SHP77 (cell line): ENCODE data around the gene PIGW.
A peak's percentile ranks its signal among the peaks of the same experiment; 100 is the strongest.

Source experiments
- DNase-seq, 2 experiments: peaks; one replicate each; lab custom pipeline; 2025; lab: John Stamatoyannopoulos, UW

The PIGW gene

DNA sequence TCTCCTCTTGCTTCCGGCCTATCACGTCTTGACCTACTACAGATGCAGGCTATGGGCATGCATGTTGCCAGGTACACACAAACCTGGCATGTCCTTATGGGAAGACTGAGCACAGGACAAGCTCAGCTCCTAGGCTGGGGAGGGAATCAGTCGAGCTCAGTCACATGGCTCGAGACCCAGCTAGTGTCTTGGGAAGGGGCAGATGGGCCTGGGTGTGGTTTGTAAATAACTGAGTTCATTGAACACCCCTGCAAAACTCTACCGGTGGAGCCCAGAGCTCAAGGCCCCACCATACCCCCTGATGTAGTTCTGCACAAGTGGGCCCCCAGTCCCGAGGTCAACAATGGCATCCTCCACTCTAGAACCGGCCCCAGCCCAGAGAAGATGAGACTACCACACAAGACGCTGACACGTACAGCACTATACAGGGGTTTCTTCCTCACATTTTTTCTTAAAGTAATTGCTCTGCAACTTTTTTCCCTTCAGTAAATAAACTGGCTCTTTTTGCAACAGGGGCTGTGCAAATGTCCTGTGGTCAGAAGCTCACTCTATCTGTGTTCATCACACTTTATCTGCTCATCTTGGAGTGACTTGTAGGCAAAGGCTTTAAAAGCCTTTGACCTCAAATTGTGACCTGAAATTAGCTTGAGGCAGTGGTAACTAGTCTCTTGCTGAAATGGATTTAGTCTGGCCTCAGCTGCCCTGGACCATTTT, 25.4 kb upstream of the PIGW start:
- no peak for DNase-seq

DNA sequence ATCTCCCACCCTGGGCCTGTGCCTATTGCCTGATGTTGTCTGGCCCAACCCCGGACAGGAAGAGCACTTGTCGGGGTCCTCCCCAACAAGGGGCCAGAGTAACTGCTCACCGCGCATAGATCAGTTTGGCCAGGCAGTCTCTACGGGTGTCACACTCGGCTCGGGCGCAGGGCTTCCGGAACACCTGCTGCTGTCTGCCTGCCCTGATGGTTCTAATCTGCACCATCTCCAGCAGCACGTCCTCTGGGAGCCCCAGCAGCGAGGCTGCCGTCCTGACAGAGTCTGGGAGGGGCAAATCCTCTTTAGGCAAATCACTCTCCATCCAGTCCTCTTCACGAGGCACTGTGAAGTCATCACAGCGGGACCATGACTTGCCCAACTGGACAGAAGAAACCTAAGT, 24.2 kb upstream of the PIGW start:
- DNase-seq: no peak

DNA sequence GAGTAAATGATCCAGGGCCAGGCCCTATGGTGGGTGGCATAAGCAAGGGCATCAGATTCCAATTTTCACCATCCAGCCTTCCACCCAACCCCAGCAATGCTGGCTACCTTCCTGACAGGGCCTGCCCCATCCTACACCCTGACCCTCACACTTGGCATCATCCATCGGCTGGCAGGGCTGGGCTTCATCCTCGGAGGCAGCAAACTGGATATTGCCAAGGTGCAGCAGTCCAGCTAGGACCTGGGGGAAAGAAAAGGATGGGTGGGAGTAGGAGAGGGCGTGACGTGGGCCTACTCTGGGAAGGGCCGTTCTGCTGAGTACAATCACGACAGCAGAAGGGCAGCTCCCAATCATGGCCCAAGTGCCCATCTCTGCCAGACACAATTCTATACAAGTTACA, 23.6 kb upstream of the PIGW start:
- no peak for DNase-seq

DNA sequence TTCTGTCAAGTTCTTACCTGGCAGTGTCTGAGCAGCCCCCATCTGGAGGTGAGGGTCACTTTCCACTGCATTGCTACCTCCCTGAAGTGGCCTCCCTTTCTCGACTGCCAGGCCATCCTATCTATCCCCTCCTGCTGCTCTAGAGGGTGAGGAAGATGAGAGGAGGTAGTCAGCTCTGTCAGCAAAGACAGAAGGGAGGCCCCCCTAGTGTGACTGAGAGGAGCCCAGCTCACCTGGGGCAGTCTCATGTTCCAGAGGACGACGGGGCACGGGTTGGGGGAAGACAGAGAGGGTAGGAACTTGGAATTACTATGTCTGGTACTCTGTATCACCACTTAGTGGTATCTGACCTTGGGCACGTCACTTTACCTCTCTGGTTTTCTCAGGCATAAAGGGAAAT, 22.1 kb upstream of the PIGW start:
- DNase-seq: no peak

- DNase-seq: no peak
Observed at GRCh38 chr17:36514856-36515255, 19.9 kb upstream of the PIGW start.

GRCh38 chr17:36515837-36516236, 18.9 kb upstream of the PIGW start:
- DNase-seq: no peak

DNA sequence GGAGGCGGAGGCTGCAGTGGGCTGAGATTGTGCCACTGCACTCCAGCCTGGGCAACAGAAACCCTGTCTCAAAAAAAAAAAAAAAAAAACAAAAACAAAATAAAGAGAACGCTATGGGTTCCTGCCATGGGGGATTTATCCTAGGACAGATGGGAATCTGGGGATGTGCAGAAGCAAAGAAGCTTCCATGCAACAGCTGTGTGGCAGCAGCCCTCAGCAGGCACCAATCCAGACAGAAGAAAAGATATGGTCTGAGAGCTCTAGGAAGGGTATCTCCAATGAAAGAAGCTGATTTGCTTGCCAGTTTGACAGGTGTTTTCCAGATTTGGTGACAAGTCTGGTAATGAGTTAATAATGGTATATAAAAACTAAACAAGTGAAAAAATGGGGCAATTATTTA, 11.7 kb upstream of the PIGW start:
- DNase-seq: no peak

- DNase-seq: no peak
Observed at GRCh38 chr17:36524428-36524876, 10.3 kb upstream of the PIGW start.

DNA sequence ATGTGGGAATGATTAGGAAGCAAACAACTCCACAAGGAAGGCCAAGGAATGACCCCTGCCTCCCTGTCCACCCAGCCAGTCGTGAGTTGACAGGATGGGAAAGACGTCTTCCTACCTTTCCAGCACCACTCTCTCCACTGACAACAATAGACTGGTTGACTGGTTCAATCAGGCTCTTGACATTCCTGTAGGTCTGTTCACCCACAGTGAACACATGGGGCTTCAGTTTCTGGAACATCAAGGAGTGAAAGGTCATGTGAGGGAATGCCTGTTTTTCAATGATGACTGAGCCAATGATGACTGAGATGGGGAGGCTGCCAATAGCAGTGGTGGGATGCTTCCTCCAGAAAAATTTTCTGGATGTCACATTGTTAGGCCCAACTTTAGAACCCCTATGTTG, 9.7 kb upstream of the PIGW start:
- DNase-seq: no peak

- DNase-seq: no peak
Observed at GRCh38 chr17:36525888-36526287, 8.9 kb upstream of the PIGW start.

- DNase-seq: no peak
Observed at GRCh38 chr17:36527621-36528250, 7.1 kb upstream of the PIGW start.

DNA sequence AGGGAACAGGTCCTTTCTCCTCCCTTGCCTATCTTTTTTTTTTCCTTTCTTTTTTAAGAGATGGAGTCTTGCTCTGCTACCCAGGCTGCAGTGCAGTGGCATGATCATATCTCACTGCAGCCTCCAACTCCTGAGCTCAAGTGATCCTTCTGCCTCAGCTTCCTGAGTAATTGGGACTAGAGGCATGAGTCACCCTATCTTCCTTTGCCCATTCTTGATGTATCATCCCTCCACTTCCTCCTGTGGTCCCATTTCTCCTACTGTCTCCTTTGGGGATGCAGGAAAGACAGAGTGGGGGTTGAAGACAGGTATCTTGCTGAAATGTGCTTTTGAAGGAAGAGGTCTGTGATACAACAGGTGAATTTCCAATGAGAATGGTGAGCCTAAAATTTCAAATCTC, 5.7 kb upstream of the PIGW start:
- no peak for DNase-seq

DNA sequence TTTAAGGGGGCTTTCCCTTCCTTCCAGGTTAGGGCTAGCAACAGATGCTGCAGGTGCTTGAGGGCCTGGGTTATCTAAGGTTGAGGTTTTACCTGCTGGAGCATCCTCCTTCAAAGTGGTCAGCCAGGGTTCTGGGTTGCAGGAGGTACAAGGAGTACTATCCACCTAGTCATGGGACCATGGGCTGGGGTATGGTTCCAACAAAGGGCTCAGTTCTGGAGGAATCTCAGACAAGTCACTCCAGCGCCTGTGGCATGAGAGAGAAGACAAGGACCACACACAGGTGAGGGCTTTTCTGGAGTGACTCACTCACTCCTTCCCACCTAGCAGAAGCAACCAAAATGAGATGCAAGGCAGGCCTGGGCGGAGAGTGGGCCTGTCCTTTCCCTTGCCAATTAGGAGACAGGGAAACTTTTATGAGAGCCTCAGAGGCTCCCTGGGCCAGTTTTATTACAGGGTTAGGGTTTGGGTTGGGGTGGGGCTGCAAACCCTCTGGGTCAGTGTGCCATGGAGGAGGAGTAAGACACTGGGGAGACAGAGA, 2.3 kb upstream of the PIGW start:
- DNase-seq: no peak

- DNase-seq: peak; percentile 73 to 90
Observed at GRCh38 chr17:36533935-36534839, 600 bp upstream of the PIGW start.

DNA sequence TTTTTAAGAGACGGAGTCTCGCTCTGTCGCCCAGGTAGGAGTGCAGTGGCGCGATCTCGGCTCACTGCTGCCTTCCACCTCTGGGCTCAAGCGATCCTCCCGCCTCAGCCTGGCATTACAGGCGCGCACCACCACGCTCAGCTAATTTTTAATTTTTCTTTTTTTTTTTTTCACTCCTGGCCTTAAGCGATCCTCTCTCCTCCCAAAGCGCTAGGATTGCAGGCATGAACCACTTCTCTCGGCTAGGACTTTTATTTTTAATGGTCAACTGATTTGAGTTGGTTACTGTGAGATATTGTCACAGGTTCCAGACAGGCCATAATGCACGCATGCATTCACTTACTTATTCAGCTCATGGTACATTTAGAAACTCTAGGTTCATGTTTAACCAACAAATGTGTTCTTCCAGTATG, 888 bp downstream of the PIGW start:
- DNase-seq: no peak

- no peak for DNase-seq
Observed at GRCh38 chr17:36540696-36541095, 5.9 kb downstream of the PIGW start.

- no peak for DNase-seq
Observed at GRCh38 chr17:36542755-36543154, 8.0 kb downstream of the PIGW start.

GRCh38 chr17:36544044-36544306, 9.2 kb downstream of the PIGW start:
- DNase-seq: peak in 1 of 2 experiments; percentile 23

DNA sequence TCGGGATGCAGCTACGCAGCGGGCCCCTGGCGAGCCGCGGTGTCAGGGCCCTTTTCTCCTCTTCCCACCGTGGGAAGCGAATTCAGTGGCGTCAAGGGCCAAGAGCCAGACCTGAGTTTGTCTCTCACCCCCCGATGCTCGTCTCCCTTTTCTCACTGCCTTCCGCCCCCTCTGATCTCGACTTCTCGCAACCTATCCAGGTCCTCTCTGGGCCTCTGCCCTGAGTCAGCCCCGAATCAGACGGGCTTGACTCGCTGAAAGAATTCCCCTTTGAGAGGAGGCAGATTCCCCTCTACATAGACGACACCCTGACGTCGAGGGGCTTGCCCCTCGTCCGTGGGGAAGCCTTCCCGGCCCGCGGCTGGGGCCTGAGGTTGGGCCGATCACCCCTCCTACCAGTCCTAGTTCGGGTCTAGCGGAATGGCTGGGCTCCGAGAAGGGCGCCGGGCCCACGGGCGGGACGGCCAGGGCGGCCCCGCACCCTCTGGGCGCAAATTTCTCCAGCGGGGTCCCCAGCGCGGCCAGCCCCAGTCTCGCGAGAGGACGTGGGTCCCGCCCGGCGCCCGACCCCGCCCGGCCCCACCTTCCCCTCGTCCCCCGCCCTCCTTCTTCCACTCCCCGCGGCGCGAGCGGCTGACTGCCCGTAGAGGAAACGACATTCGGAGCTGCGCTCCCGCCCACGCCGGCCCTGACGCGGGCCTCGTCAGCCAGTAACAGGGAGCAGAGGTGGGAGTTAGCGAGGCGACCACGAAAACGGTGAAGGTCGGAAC, 9.7 kb downstream of the PIGW start, which contains the start of gene GGNBP2:
TSS of gene GGNBP2 (plus strand) at position 613 of the 770 bp plus-strand sequence. CDS start 806 bp downstream, outside the sequence.
- peak; percentile 80 to 84 for DNase-seq

DNA sequence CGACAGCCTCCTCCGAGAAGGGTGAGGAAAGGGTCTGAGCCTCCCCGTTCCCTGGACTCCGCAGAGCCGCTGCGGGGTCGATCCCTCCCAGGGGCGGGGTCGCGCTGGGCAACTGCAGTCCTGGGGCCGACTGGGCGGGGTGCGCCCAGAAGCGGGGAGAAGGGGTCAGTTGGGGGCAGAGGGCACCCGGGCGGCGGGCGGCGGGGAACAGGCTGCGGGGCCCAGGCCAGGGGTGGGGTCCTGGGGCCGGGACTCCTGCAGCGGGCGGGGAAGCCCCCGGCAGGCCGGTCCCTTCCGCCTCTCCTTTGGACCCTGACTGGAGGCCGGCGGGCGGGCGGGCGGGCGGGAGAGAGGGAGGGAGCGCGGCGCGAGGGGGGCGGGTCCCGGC, 10.3 kb downstream of the PIGW start:
- peak in 1 of 2 experiments; percentile 29 for DNase-seq

DNA sequence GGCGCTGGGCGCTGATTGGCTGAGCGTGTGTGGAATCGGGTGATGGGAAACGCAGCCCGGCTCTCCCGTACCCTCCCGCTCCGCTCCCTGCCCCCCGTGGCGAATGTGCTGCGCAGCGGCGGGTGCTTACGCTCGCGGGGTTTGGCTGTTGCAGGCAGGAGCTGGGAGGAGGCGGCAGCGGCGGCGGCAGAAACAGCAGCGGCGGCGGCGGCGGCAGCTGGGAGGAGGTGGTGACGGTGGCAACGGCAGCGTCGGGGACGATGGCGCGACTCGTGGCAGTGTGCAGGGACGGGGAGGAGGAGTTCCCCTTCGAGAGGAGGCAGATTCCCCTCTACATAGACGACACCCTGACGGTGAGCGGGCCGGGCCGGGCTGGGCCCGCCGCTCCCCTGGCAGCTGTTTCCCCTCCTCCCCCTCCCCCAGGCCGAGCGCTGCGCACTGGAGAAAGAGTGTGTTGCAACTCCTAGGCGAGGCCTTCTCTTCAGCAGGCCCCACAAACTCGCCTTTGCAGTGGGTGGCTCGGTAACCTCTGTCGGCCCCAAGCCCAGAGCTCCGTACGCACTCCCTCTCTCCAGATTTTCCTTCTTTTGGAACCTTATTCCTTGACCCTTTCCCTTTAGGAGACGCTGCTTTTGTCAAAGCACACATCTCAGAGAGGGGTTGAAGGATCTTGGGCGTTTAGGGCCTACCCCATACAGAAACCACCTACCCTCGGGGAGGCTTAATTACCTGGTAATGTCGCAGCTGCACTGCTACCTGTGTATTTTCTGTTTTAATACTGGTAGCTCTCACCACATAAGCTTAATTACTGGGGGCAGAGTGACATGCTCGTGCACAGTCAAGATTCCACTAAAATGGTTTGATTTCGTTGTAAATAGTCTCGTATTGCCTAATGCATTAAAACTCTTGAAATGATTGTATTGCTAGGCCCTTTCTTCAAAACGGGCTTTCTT, 11.0 kb downstream of the PIGW start:
- peak; percentile 91 to 93 for DNase-seq
